AG04450 (cell line): ENCODE data around the gene KCNIP4. TPM values are rescaled to one million over a fixed set of nuclear protein-coding genes. Genes with fewer than 3 reads are reported as not detected.

Source experiments
- CTCF ChIA-PET: fragments of 300-600, 350-600 bp; formaldehyde crosslinking; extraction: SDS; loops from one replicate; lab custom pipeline; 2022; ENCODE audit warnings: antibody characterized with exemption, inconsistent platforms; lab: Charles Lee
- POLR2A ChIA-PET: fragments of 350-600 bp; formaldehyde crosslinking; extraction: SDS; loops from one replicate; lab custom pipeline; 2021; ENCODE audit warnings: antibody characterized with exemption, inconsistent platforms; lab: Yijun Ruan, JAX
- DNase-seq: peaks from one replicate; pipeline ENCODE4 v3.0.0-alpha.2; 2011; ENCODE audit warnings: low read depth, low spot score
- H3K27ac ChIP-seq: one replicate; pipeline ENCODE4 v1.5.1; 2012; ENCODE audit warnings: low read depth, low read length, control low read depth
- H3K27me3 ChIP-seq: one replicate; pipeline ENCODE4 v1.6.0; 2012; ENCODE audit warnings: low read length; ENCODE audit not compliant: control insufficient read depth, insufficient read depth
- H3K4me3 ChIP-seq: 2 replicates; pipeline ENCODE4 v1.5.1; 2011; ENCODE audit warnings: mild to moderate bottlenecking, low read depth, low read length, control low read depth
- H3K9me3 ChIP-seq: 2 replicates; pipeline ENCODE4 v1.5.1; 2012; ENCODE audit warnings: low read length; ENCODE audit not compliant: control insufficient read depth, insufficient read depth
- CTCF ChIP-seq: IDR thresholded peaks from 2 replicates; pipeline ENCODE4 v1.5.1; 2011; ENCODE audit warnings: low read depth, low read length, control low read depth, inconsistent platforms
- polyA plus RNA-seq: library from polyadenylated mRNA; depleted of rRNA; stranded (reverse); fragments of >200 nt; gene quantifications from 2 replicates; pipeline ENCODE4 v1.2.3, GENCODE V29; 2011

The KCNIP4 gene
- polyA plus RNA-seq, 1 experiment: not detected

- Histone ChIP-seq H3K4me3 (no peak overlapping the region), H3K27ac (no peak overlapping the region), H3K9me3 (no peaks in the 10 kb centered on the region), H3K27me3 (no peaks in the 10 kb centered on the region)
- ChIA-PET POLR2A (no interaction called here), CTCF (no interaction called here)
- DNase-seq: no peak
- TF ChIP-seq CTCF: no peak
These were observed 40.8 kb upstream of the KCNIP4 start for GRCh38 chr4:21989351-21989750.

- no peaks in the 10 kb centered on the region for H3K9me3 ChIP-seq
- POLR2A ChIA-PET: no interaction called here
- H3K4me3 ChIP-seq: no peak overlapping the region
- H3K27ac ChIP-seq: no peak overlapping the region
- no peak for TF ChIP-seq CTCF
- DNase-seq: no peak
- CTCF ChIA-PET: no interaction called here
- H3K27me3 ChIP-seq: no peaks in the 10 kb centered on the region
These were observed 37.7 kb upstream of the KCNIP4 start for GRCh38 chr4:21986307-21986706.

- Histone ChIP-seq H3K27ac (no peak overlapping the region), H3K4me3 (no peak overlapping the region), H3K9me3 (no peaks in the 10 kb centered on the region), H3K27me3 (no peaks in the 10 kb centered on the region)
- ChIA-PET POLR2A (no interaction called here), CTCF (no interaction called here)
- no peak for DNase-seq
- no peak for TF ChIP-seq CTCF
These were observed 33.5 kb upstream of the KCNIP4 start for GRCh38 chr4:21982087-21982486.

- ChIA-PET POLR2A (no interaction called here), CTCF (no interaction called here)
- no peak for TF ChIP-seq CTCF
- Histone ChIP-seq H3K27ac (no peak overlapping the region), H3K27me3 (no peaks in the 10 kb centered on the region), H3K4me3 (no peak overlapping the region), H3K9me3 (no peaks in the 10 kb centered on the region)
- no peak for DNase-seq
These were observed 30.6 kb upstream of the KCNIP4 start for GRCh38 chr4:21979196-21979595.

GRCh38 chr4:21976166-21976565 is 27.6 kb upstream of the KCNIP4 start:
- Histone ChIP-seq H3K27me3 (no peaks in the 10 kb centered on the region), H3K4me3 (no peak overlapping the region), H3K9me3 (no peaks in the 10 kb centered on the region), H3K27ac (no peak overlapping the region)
- no peak for DNase-seq
- ChIA-PET CTCF (no interaction called here), POLR2A (no interaction called here)
- no peak for TF ChIP-seq CTCF
